Lower lobe of right lung (tissue), 2 donors: Measurements from ENCODE around the gene TBCA. TPM values are rescaled to one million over a fixed set of nuclear protein-coding genes. Genes with fewer than 3 reads are reported as not detected.

Experiments
- ATAC-seq, 2 donors: fragments of 200-7000 bp; cut with Tn5 transposase; one replicate each; pipeline ENCODE4 v1.9.1; 2020 to 2022; ENCODE audit warnings: mild to moderate bottlenecking in 2 of 2, moderate library complexity in 2 of 2
- DNase-seq: peaks from one replicate; pipeline ENCODE4 v3.0.0-alpha.2; 2020
- H3K27ac ChIP-seq: fragments of 200-600 bp; one replicate; pipeline ENCODE4 v1.8.0; 2022
- H3K27me3 ChIP-seq: fragments of 200-600 bp; one replicate; pipeline ENCODE4 v1.8.0; 2022; ENCODE audit warnings: low read depth
- H3K36me3 ChIP-seq: fragments of 200-600 bp; one replicate; pipeline ENCODE4 v1.8.0; 2022; ENCODE audit warnings: mild to moderate bottlenecking
- H3K4me1 ChIP-seq: fragments of 200-600 bp; one replicate; pipeline ENCODE4 v1.8.0; 2022
- H3K4me3 ChIP-seq: fragments of 200-600 bp; one replicate; pipeline ENCODE4 v1.8.0; 2022; ENCODE audit warnings: mild to moderate bottlenecking
- H3K9me3 ChIP-seq: fragments of 200-600 bp; one replicate; pipeline ENCODE4 v1.8.0; 2022
- intact Hi-C: fragments of 100-400 bp; cut with DNase I; formaldehyde crosslinking; loops from one replicate; pipeline ENCODE4 v1.11.0; 2022
- total RNA-seq: library from RNA; stranded (reverse); fragmentation: NEBNext Ultra II Directional; extraction: Animal tissue kit (Norgen Biotek cat#: 25700); gene quantifications from one replicate; pipeline ENCODE4 v1.2.1, GENCODE V29; 2021
- TF ChIP-seq, protein P1 (sequence below): fragments of 200-600 bp; IDR thresholded peaks from one replicate; pipeline ENCODE4 v1.8.0; 2022; ENCODE audit warnings: antibody characterized with exemption, mild to moderate bottlenecking
- donor health status: DM: no; HTN: yes; CAD: no; lungs with severe emphysema.

TBCA gene
- total RNA-seq, 1 donor from 2014 or later, result 117 TPM

GRCh38 chr5:77669677-77670076 is 106.5 kb downstream of the TBCA start:
- H3K27ac ChIP-seq, result no peak overlapping the region
- no peaks in the 10 kb centered on the region for H3K9me3 ChIP-seq
- peaks cover 15% of the 10 kb centered on the region for H3K27me3 ChIP-seq
- TF ChIP-seq, protein P1, sequence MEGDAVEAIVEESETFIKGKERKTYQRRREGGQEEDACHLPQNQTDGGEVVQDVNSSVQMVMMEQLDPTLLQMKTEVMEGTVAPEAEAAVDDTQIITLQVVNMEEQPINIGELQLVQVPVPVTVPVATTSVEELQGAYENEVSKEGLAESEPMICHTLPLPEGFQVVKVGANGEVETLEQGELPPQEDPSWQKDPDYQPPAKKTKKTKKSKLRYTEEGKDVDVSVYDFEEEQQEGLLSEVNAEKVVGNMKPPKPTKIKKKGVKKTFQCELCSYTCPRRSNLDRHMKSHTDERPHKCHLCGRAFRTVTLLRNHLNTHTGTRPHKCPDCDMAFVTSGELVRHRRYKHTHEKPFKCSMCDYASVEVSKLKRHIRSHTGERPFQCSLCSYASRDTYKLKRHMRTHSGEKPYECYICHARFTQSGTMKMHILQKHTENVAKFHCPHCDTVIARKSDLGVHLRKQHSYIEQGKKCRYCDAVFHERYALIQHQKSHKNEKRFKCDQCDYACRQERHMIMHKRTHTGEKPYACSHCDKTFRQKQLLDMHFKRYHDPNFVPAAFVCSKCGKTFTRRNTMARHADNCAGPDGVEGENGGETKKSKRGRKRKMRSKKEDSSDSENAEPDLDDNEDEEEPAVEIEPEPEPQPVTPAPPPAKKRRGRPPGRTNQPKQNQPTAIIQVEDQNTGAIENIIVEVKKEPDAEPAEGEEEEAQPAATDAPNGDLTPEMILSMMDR, result no peak
- ATAC-seq (no peak), DNase-seq (no peak)
- H3K4me1 ChIP-seq, result no peaks in the 10 kb centered on the region
- intact Hi-C loops, result no loop called here
- H3K36me3 ChIP-seq, result no peaks in the 10 kb centered on the region
- H3K4me3 ChIP-seq, result no peak overlapping the region

- intact Hi-C loops, result no loop called here
- Histone ChIP-seq H3K36me3 (no peaks in the 10 kb centered on the region), H3K27ac (no peak overlapping the region), H3K4me1 (no peaks in the 10 kb centered on the region), H3K9me3 (no peaks in the 10 kb centered on the region), H3K27me3 (peaks cover 14% of the 10 kb centered on the region), H3K4me3 (no peak overlapping the region)
- ATAC-seq, result no peak
- DNase-seq, result no peak
- TF ChIP-seq, protein P1, result no peak
Measured at GRCh38 chr5:77663090-77663863, 112.9 kb downstream of the TBCA start.

DNA sequence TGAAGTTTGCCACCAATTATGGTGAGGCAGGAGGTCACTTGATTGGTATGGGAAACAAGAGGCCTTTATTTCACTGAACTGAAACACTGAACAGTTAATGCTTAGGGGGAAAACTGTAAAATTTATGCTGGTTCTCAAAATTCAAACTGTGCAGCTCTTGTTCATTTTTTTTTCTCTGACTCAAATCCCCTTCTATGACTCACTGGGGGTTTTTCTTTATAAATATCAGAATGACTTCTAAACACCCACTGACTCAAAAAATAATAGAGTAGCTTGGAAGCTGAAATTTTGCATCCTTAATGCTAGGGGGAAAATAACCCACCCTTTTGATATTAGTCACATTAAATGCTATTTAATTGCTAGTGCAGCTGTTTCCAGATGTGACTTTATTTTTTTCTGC is 113.5 kb downstream of the TBCA start:
- Histone ChIP-seq H3K4me1 (no peaks in the 10 kb centered on the region), H3K9me3 (no peaks in the 10 kb centered on the region), H3K27ac (no peak overlapping the region), H3K27me3 (peaks cover 13% of the 10 kb centered on the region), H3K4me3 (no peak overlapping the region), H3K36me3 (no peaks in the 10 kb centered on the region)
- DNase-seq (no peak), ATAC-seq (no peak)
- intact Hi-C loops, result no loop called here
- TF ChIP-seq, protein P1, result no peak

- TF ChIP-seq, protein P1, result no peak
- ATAC-seq, result no peak
Measured at GRCh38 chr5:77658662-77659061, 117.5 kb downstream of the TBCA start.

GRCh38 chr5:77651343-77651742 is 124.8 kb downstream of the TBCA start:
- Histone ChIP-seq H3K36me3 (no peaks in the 10 kb centered on the region), H3K27me3 (peaks cover 27% of the 10 kb centered on the region)
- intact Hi-C loops, result no loop called here

More at GRCh38 chr5:77658662-77659061, 117.5 kb downstream of the TBCA start:
- Histone ChIP-seq H3K4me1 (no peaks in the 10 kb centered on the region), H3K9me3 (no peaks in the 10 kb centered on the region), H3K27ac (no peak overlapping the region), H3K27me3 (no peaks in the 10 kb centered on the region), H3K4me3 (no peak overlapping the region), H3K36me3 (no peaks in the 10 kb centered on the region)
- intact Hi-C loops, result no loop called here
- no peak for DNase-seq

More at GRCh38 chr5:77651343-77651742, 124.8 kb downstream of the TBCA start:
- no peak for ATAC-seq
- Histone ChIP-seq H3K4me3 (no peak overlapping the region), H3K9me3 (no peaks in the 10 kb centered on the region), H3K27ac (no peak overlapping the region), H3K4me1 (no peaks in the 10 kb centered on the region)
- TF ChIP-seq, protein P1, result no peak
- DNase-seq, result no peak
